H1 (cell line): ENCODE results near the gene ZBTB40. TPM values are rescaled to one million over a fixed set of nuclear protein-coding genes. Genes with fewer than 3 reads are reported as not detected.

ENCODE experiments used
- CTCF ChIA-PET: fragments of 300-600 bp; sonication (Branson Sonifier 250); formaldehyde crosslinking; loops from one replicate; lab custom pipeline; 2021; ENCODE audit not compliant: partially characterized antibody; lab: Charles Lee
- POLR2A ChIA-PET: fragments of 300-600 bp; sonication (Branson Sonifier 250); formaldehyde crosslinking; loops from one replicate; lab custom pipeline; 2021; ENCODE audit warnings: inconsistent platforms; ENCODE audit not compliant: partially characterized antibody; lab: Charles Lee
- DNase-seq, 2 experiments: peaks; one replicate each; pipeline versions ENCODE4 v3.0.0 to v3.0.0-alpha.2; 2010 to 2022; ENCODE audit warnings: low spot score in 2 of 2, low read depth in 1 of 2, mixed read lengths in 1 of 2
- FAIRE-seq: peaks from 2 replicates; lab custom pipeline; 2011; peaks lifted over from hg19 to GRCh38; lab: Jason Lieb, UNC
- H2AFZ ChIP-seq: 2 replicates; pipeline ENCODE4 v1.8.1; 2012; ENCODE audit warnings: low read length, inconsistent platforms
- H2AK5ac ChIP-seq: 2 replicates; pipeline ENCODE4 v1.6.1; 2013; ENCODE audit warnings: low read depth, low read length
- H2BK120ac ChIP-seq: replicated peaks from 2 replicates; pipeline ENCODE3; 2013; ENCODE audit warnings: low read depth, low read length, inconsistent platforms
- H2BK12ac ChIP-seq: 2 replicates; pipeline ENCODE4 v1.6.1; 2013; ENCODE audit warnings: low read depth, low read length
- H2BK15ac ChIP-seq: 2 replicates; pipeline ENCODE4 v1.6.1; 2013; ENCODE audit warnings: low read length
- H2BK20ac ChIP-seq: 2 replicates; pipeline ENCODE4 v1.6.1; 2013; ENCODE audit warnings: low read length
- H2BK5ac ChIP-seq: 2 replicates; pipeline ENCODE4 v1.6.1; 2013; ENCODE audit warnings: low read depth, low read length
- H3K14ac ChIP-seq: 2 replicates; pipeline ENCODE4 v1.6.1; 2013; ENCODE audit warnings: inconsistent platforms; ENCODE audit not compliant: insufficient read length
- H3K18ac ChIP-seq: 2 replicates; pipeline ENCODE4 v1.6.1; 2013; ENCODE audit warnings: low read length; ENCODE audit errors: extremely low read depth
- H3K23ac ChIP-seq: 2 replicates; pipeline ENCODE4 v1.6.1; 2013; ENCODE audit warnings: inconsistent platforms; ENCODE audit not compliant: insufficient read length
- H3K23me2 ChIP-seq: 2 replicates; pipeline ENCODE4 v1.6.1; 2013; ENCODE audit warnings: low read depth, low read length
- H3K27ac ChIP-seq: 2 replicates; pipeline ENCODE4 v1.6.1; 2011; ENCODE audit warnings: low read depth, low read length, inconsistent platforms
- H3K27me3 ChIP-seq, 4 experiments: replicated peaks in 1 of 4; 1 replicate in 1 of 4; 2 replicates in 3 of 4; pipeline versions ENCODE4 v1.6.1 to v1.8.1; 2011 to 2013; ENCODE audit warnings: low read length in 3 of 4, mild to moderate bottlenecking in 3 of 4, inconsistent platforms in 2 of 4, mixed read lengths in 2 of 4, moderate library complexity in 1 of 4; ENCODE audit not compliant: control insufficient read depth in 3 of 4, insufficient read depth in 3 of 4; ENCODE audit errors: extremely low read depth in 1 of 4
- H3K36me3 ChIP-seq, 4 experiments: 2 replicates each; pipeline versions ENCODE4 v1.6.1 to v1.8.1; 2011 to 2013; ENCODE audit warnings: mild to moderate bottlenecking in 4 of 4, low read length in 3 of 4, moderate library complexity in 2 of 4, control low read depth in 1 of 4, inconsistent platforms in 1 of 4; ENCODE audit not compliant: insufficient read depth in 4 of 4, control insufficient read depth in 2 of 4
- H3K4ac ChIP-seq: replicated peaks from 2 replicates; pipeline ENCODE3; 2013; ENCODE audit warnings: low read length, low read depth, mixed read lengths, inconsistent platforms; ENCODE audit not compliant: insufficient read length
- H3K4me1 ChIP-seq, 4 experiments: replicated peaks in 1 of 4; 1 replicate in 1 of 4; 2 replicates in 3 of 4; pipeline versions ENCODE4 v1.6.1 to v1.8.1; 2011 to 2013; ENCODE audit warnings: low read length in 3 of 4, inconsistent platforms in 2 of 4, mixed read lengths in 1 of 4; ENCODE audit not compliant: insufficient read depth in 4 of 4, control insufficient read depth in 3 of 4
- H3K4me2 ChIP-seq, 2 experiments: 2 replicates each; pipeline versions ENCODE4 v1.6.1 to v1.8.1; 2011 to 2013; ENCODE audit warnings: low read depth in 2 of 2, low read length in 2 of 2, control low read depth in 1 of 2, inconsistent platforms in 1 of 2, mild to moderate bottlenecking in 1 of 2; ENCODE audit not compliant: insufficient read depth in 1 of 2
- H3K4me3 ChIP-seq, 4 experiments: fragments of 200-600, 300-600 bp in 1 of 4; sonication (generic), shearing (Covaris generic), sonication (Bioruptor Twin) in 1 of 4; 2 replicates each; pipeline versions ENCODE4 v1.5.1 to v1.8.1; 2011 to 2016; ENCODE audit warnings: low read length in 4 of 4, low read depth in 3 of 4, control low read depth in 2 of 4, inconsistent platforms in 2 of 4, mild to moderate bottlenecking in 2 of 4, mixed read lengths in 1 of 4, moderate library complexity in 1 of 4; ENCODE audit not compliant: insufficient read depth in 2 of 4; ENCODE audit errors: extremely low read depth in 1 of 4
- H3K56ac ChIP-seq: replicated peaks from 2 replicates; pipeline ENCODE3; 2013; ENCODE audit warnings: low read depth, mild to moderate bottlenecking, mixed read lengths, low read length, inconsistent platforms; ENCODE audit not compliant: insufficient read length
- H3K79me1 ChIP-seq: 2 replicates; pipeline ENCODE4 v1.6.1; 2013; ENCODE audit warnings: low read depth, low read length, control low read depth
- H3K79me2 ChIP-seq, 2 experiments: 2 replicates each; pipeline versions ENCODE4 v1.6.1 to v1.8.1; 2012 to 2013; ENCODE audit warnings: low read length in 2 of 2, mild to moderate bottlenecking in 2 of 2, inconsistent platforms in 1 of 2; ENCODE audit not compliant: insufficient read depth in 2 of 2, control insufficient read depth in 1 of 2
- H3K9ac ChIP-seq, 4 experiments: replicated peaks in 1 of 4; 1 replicate in 1 of 4; 2 replicates in 3 of 4; pipeline versions ENCODE4 v1.6.1 to v1.8.1; 2011 to 2013; ENCODE audit warnings: low read depth in 3 of 4, low read length in 3 of 4, control low read depth in 2 of 4, mild to moderate bottlenecking in 2 of 4, moderate library complexity in 2 of 4, inconsistent platforms in 1 of 4; ENCODE audit errors: extremely low read depth in 1 of 4
- H3K9me3 ChIP-seq, 2 experiments: 2 replicates each; pipeline versions ENCODE4 v1.6.1 to v1.8.1; 2012 to 2013; ENCODE audit warnings: mild to moderate bottlenecking in 2 of 2, moderate library complexity in 2 of 2, control low read depth in 1 of 2, inconsistent platforms in 1 of 2, low read depth in 1 of 2, low read length in 1 of 2, mixed read lengths in 1 of 2; ENCODE audit not compliant: insufficient read depth in 2 of 2
- H4K20me1 ChIP-seq, 2 experiments: replicated peaks in 1 of 2; 2 replicates each; pipeline versions ENCODE3 to v1.8.1; 2011 to 2013; ENCODE audit warnings: inconsistent platforms in 2 of 2, low read length in 2 of 2, mild to moderate bottlenecking in 1 of 2; ENCODE audit not compliant: insufficient read depth in 2 of 2, control insufficient read depth in 1 of 2
- H4K5ac ChIP-seq: 2 replicates; pipeline ENCODE4 v1.6.1; 2013; ENCODE audit warnings: low read length, low read depth, mixed read lengths, inconsistent platforms; ENCODE audit not compliant: insufficient read length
- H4K8ac ChIP-seq: 2 replicates; pipeline ENCODE4 v1.8.0; 2013; ENCODE audit warnings: mild to moderate bottlenecking, moderate library complexity, low read length, inconsistent platforms; ENCODE audit not compliant: insufficient read depth; ENCODE audit errors: extremely low read depth
- H4K91ac ChIP-seq: replicated peaks from 2 replicates; pipeline ENCODE3; 2013; ENCODE audit warnings: low read length, mixed read lengths, inconsistent platforms; ENCODE audit not compliant: insufficient read length
- EP300 ChIP-seq, 2 experiments: IDR thresholded peaks; 1 replicate in 1 of 2; 2 replicates in 1 of 2; pipeline ENCODE4 v1.6.1; 2011 to 2012; ENCODE audit warnings: low read depth in 2 of 2, low read length in 2 of 2, mild to moderate bottlenecking in 2 of 2, borderline replicate concordance in 1 of 2, inconsistent platforms in 1 of 2, moderate library complexity in 1 of 2
- POU5F1 ChIP-seq: IDR thresholded peaks from 2 replicates; pipeline ENCODE4 v1.6.1; 2011; ENCODE audit warnings: low read depth, mild to moderate bottlenecking, low read length, moderate library complexity
- SP1 ChIP-seq: IDR thresholded peaks from 2 replicates; pipeline ENCODE4 v1.6.1; 2011; ENCODE audit warnings: low read depth, low read length
- USF2 ChIP-seq: IDR thresholded peaks from 2 replicates; pipeline ENCODE4 v1.6.1; 2011; ENCODE audit warnings: low read length, improper control_type of control experiment
- WGBS, 2 experiments: shearing (Covaris generic) in 1 of 2; methylation state at CpG; one replicate each; pipeline versions ENCODE4 v1.1.6 to v1.1.7; 2013 to 2015; ENCODE audit warnings: low lambda C conversion rate in 2 of 2, mixed read lengths in 2 of 2, inconsistent platforms in 1 of 2, low coverage in 1 of 2, missing lambda C conversion rate in 1 of 2; ENCODE audit not compliant: insufficient replicate concordance in 2 of 2, insufficient coverage in 1 of 2, insufficient read length in 1 of 2; ENCODE audit errors: extremely low coverage in 1 of 2, missing lambda C conversion rate in 1 of 2; 5-methylcytosine and 5-hydroxymethylcytosine counted together
- polyA plus RNA-seq, 7 experiments: library from polyadenylated mRNA; depleted of rRNA in 3 of 7; stranded (reverse) in 5 of 7; unstranded in 2 of 7; fragments of >200 nt in 5 of 7; fragments of 200-250 nt in 2 of 7; gene quantifications; 1 replicate in 5 of 7; 2 replicates in 1 of 7; 4 replicates in 1 of 7; pipeline versions ENCODE4 v1.2.1 to v1.2.3, GENCODE V29; 2011 to 2013; ENCODE audit warnings: missing spikeins in 2 of 7, mixed read lengths in 2 of 7
- total RNA-seq: library from RNA; stranded (reverse); fragmentation: NEBNext Ultra II Directional; extraction: Animal tissue kit (Norgen Biotek cat#: 25700); gene quantifications from 2 replicates; pipeline ENCODE4 v1.2.1, GENCODE V29; 2021

The ZBTB40 gene
- total and polyA plus RNA-seq, 2 of the 8 experiments (the other 6 are each of a cell fraction or from before 2014, with no cell fraction given): 3.1 to 19.3 TPM

- Histone ChIP-seq H3K4ac (no peak overlapping the region), H3K36me3 (no peaks in the 10 kb centered on the region), H4K8ac (no peak overlapping the region), H2BK5ac (no peak overlapping the region), H3K4me1 (no peaks in the 10 kb centered on the region), H3K23me2 (no peaks in the 10 kb centered on the region), H3K9me3 (no peaks in the 10 kb centered on the region), H3K56ac (no peak overlapping the region), H2AK5ac (no peak overlapping the region), H2AFZ (no peak overlapping the region), H2BK12ac (no peak overlapping the region), H3K9ac (no peak overlapping the region), H3K18ac (no peak overlapping the region), H3K79me1 (no peaks in the 10 kb centered on the region), H3K23ac (no peak overlapping the region), H4K91ac (no peak overlapping the region), H3K4me3 (no peak overlapping the region), H3K4me2 (no peak overlapping the region), H3K27me3 (no peaks in the 10 kb centered on the region), H2BK20ac (no peak overlapping the region), H2BK120ac (no peak overlapping the region), H3K14ac (no peak overlapping the region), H3K79me2 (no peaks in the 10 kb centered on the region), H4K5ac (no peak overlapping the region), H3K27ac (no peak overlapping the region), H4K20me1 (no peaks in the 10 kb centered on the region), H2BK15ac (no peak overlapping the region)
- FAIRE-seq: no peak
- no peak for DNase-seq
- 89% methylated on average over 10 of the region's 11 CpGs; no CpG with 5 or more reads in 1 of the 2 experiments for WGBS, 2 experiments
- CTCF ChIA-PET: interaction anchor here (0.6 to 4.8 kb wide), 7 partner anchors 9 to 126 kb away, joined by 3 to 46 read pairs (median 3); partner anchors contain the start of gene C1QC
- POLR2A ChIA-PET: interaction anchor here (0.9 kb wide), 1 partner anchor 9 kb away, joined by 3 read pairs; no protein-coding TSS in a partner anchor
- no peak for TF ChIP-seq SP1
- TF ChIP-seq POU5F1: no peak
- TF ChIP-seq USF2: no peak
- TF ChIP-seq EP300 (IDR thresholded peaks at IDR 0.05; ENCODE audit: borderline replicate concordance in 1 of 2, low read depth in 2 of 2, low read length in 2 of 2): no peak
Observed at GRCh38 chr1:22533244-22533895, 81.7 kb downstream of the ZBTB40 start.
